Measurements from ENCODE around the gene REXO1. TPM values are rescaled to one million over a fixed set of nuclear protein-coding genes. Genes with fewer than 3 reads are reported as not detected.

The REXO1 gene
- total RNA-seq, 1 donor from 2014 or later, result 17.7 TPM

GRCh38 chr19:1812426-1813191 lies 35.7 kb downstream of the REXO1 start:
- Histone ChIP-seq H3K9me3 (replicated peaks) (no peaks in the 10 kb centered on the region), H3K4me1 (peaks cover 26% of the 10 kb centered on the region), H3K36me3 (peaks cover 29% of the 10 kb centered on the region), H3K27ac (replicated peaks) (peak overlapping the region; percentile 69), H3K27me3 (ENCODE audit: low read depth) (no peaks in the 10 kb centered on the region), H3K4me3 (peak overlapping the region; percentile 71)
- DNase-seq, result peak; percentile 94
- peak; percentile 54 for TF ChIP-seq CTCF (IDR thresholded peaks at IDR 0.05; ENCODE audit: borderline replicate concordance)
- intact Hi-C loops (cut with micrococcal nuclease), result no loop called here

GRCh38 chr19:1811942-1812425 lies 36.3 kb downstream of the REXO1 start, which contains the start of gene ATP8B3:
Gene ATP8B3, minus strand, starts transcription at chr19:1812276. Its CDS starts 540 bp downstream, at chr19:1811736.
- intact Hi-C loops (cut with micrococcal nuclease), result no loop called here
- peak within 1 kb of the TSS; percentile 71 for H3K4me3 ChIP-seq
- H3K36me3 ChIP-seq, result peaks cover 23% of the 10 kb centered on the region
- peaks cover 22% of the 10 kb centered on the region for H3K4me1 ChIP-seq
- peak within 1 kb of the TSS; percentile 69 for H3K27ac ChIP-seq (replicated peaks)
- H3K9me3 ChIP-seq (replicated peaks), result no peaks in the 10 kb centered on the region
- DNase-seq, result no peak
- peak; percentile 20 for TF ChIP-seq CTCF (IDR thresholded peaks at IDR 0.05; ENCODE audit: borderline replicate concordance)
- H3K27me3 ChIP-seq (ENCODE audit: low read depth), result no peaks in the 10 kb centered on the region

GRCh38 chr19:1811472-1811894 lies 36.8 kb downstream of the REXO1 start:
- H3K4me3 ChIP-seq, result peak overlapping the region; percentile 71
- peaks cover 22% of the 10 kb centered on the region for H3K4me1 ChIP-seq
- no peak for TF ChIP-seq CTCF (IDR thresholded peaks at IDR 0.05; ENCODE audit: borderline replicate concordance)
- peak; percentile 41 for DNase-seq
- intact Hi-C loops (cut with micrococcal nuclease), result no loop called here
- H3K36me3 ChIP-seq, result peaks cover 18% of the 10 kb centered on the region
- peak overlapping the region; percentile 69 for H3K27ac ChIP-seq (replicated peaks)
- H3K9me3 ChIP-seq (replicated peaks), result no peaks in the 10 kb centered on the region
- no peaks in the 10 kb centered on the region for H3K27me3 ChIP-seq (ENCODE audit: low read depth)

- no peak overlapping the region for H3K27ac ChIP-seq (replicated peaks)
- H3K27me3 ChIP-seq (ENCODE audit: low read depth), result no peaks in the 10 kb centered on the region
- no peaks in the 10 kb centered on the region for H3K9me3 ChIP-seq (replicated peaks)
- H3K4me1 ChIP-seq, result peaks cover 22% of the 10 kb centered on the region
- peaks cover 9% of the 10 kb centered on the region for H3K36me3 ChIP-seq
- no peak for TF ChIP-seq CTCF (IDR thresholded peaks at IDR 0.05; ENCODE audit: borderline replicate concordance)
- no peak for DNase-seq
- H3K4me3 ChIP-seq, result no peak overlapping the region
- intact Hi-C loops (cut with micrococcal nuclease), result no loop called here
Measured at GRCh38 chr19:1810439-1811160, 37.7 kb downstream of the REXO1 start.

- no peak for DNase-seq
- TF ChIP-seq CTCF (IDR thresholded peaks at IDR 0.05; ENCODE audit: borderline replicate concordance), result no peak
Measured at GRCh38 chr19:1809678-1810077, 38.6 kb downstream of the REXO1 start.

More at GRCh38 chr19:1809678-1810077, 38.6 kb downstream of the REXO1 start:
- Histone ChIP-seq H3K36me3 (no peaks in the 10 kb centered on the region), H3K27me3 (ENCODE audit: low read depth) (no peaks in the 10 kb centered on the region), H3K27ac (replicated peaks) (no peak overlapping the region), H3K4me3 (no peak overlapping the region), H3K4me1 (peaks cover 22% of the 10 kb centered on the region), H3K9me3 (replicated peaks) (no peaks in the 10 kb centered on the region)
- intact Hi-C loops (cut with micrococcal nuclease), result no loop called here
